Naive thymus-derived CD4-positive, alpha-beta T cell (primary cell): ENCODE measurements around the gene GABRG3. TPM values are rescaled to one million over a fixed set of nuclear protein-coding genes. Genes with fewer than 3 reads are reported as not detected.

ENCODE experiments used
- ATAC-seq: fragments of 150-1000 bp; cut with Tn5 transposase; 2 replicates; pipeline ENCODE4 v1.10.0; 2021; ENCODE audit warnings: mild to moderate bottlenecking, moderate library complexity
- CTCF ChIA-PET: fragments of 350-600 bp; sonication (Branson Sonifier 250); formaldehyde crosslinking; loops from one replicate; lab custom pipeline; 2021; ENCODE audit warnings: antibody characterized with exemption; lab: Charles Lee
- POLR2A ChIA-PET: fragments of 350-600 bp; sonication (Branson Sonifier 250); formaldehyde crosslinking; loops from one replicate; lab custom pipeline; 2021; ENCODE audit warnings: antibody characterized with exemption, inconsistent platforms; lab: Charles Lee
- DNase-seq, 9 donors: peaks; one replicate each; pipeline versions ENCODE4 v3.0.0 to v3.0.0-alpha.2; 2020 to 2022; ENCODE audit warnings: mixed read lengths in 1 of 9
- H3K27ac ChIP-seq: one replicate; pipeline ENCODE4 v1.7.0; 2013; ENCODE audit warnings: mild to moderate bottlenecking, low read depth, low read length, moderate library complexity
- H3K27me3 ChIP-seq, 2 donors: one replicate each; pipeline ENCODE4 v1.7.0; 2013; ENCODE audit warnings: low read length in 2 of 2, mild to moderate bottlenecking in 2 of 2, moderate library complexity in 2 of 2; ENCODE audit not compliant: control insufficient read depth in 2 of 2, insufficient read depth in 2 of 2
- H3K36me3 ChIP-seq, 3 experiments: 1 replicate in 2 of 3; 2 replicates in 1 of 3; pipeline ENCODE4 v1.7.0; 2013; ENCODE audit warnings: low read length in 3 of 3, mild to moderate bottlenecking in 3 of 3, moderate library complexity in 1 of 3; ENCODE audit not compliant: insufficient read depth in 3 of 3, control insufficient read depth in 2 of 3
- H3K4me1 ChIP-seq, 2 donors: one replicate each; pipeline ENCODE4 v1.7.0; 2013; ENCODE audit warnings: low read length in 2 of 2, mild to moderate bottlenecking in 2 of 2, moderate library complexity in 1 of 2; ENCODE audit not compliant: control insufficient read depth in 2 of 2, insufficient read depth in 2 of 2
- H3K4me3 ChIP-seq: 2 replicates; pipeline ENCODE4 v1.7.0; 2013; ENCODE audit warnings: mild to moderate bottlenecking, low read length
- H3K9me3 ChIP-seq, 3 experiments: 1 replicate in 2 of 3; 2 replicates in 1 of 3; pipeline ENCODE4 v1.7.0; 2013; ENCODE audit warnings: low read length in 3 of 3; ENCODE audit not compliant: control insufficient read depth in 2 of 3
- H3K27ac Mint-ChIP-seq, 9 donors: one replicate each; pipeline ENCODE4 v1.8.0; 2020 to 2022; ENCODE audit warnings: mixed read lengths in 9 of 9, mild to moderate bottlenecking in 8 of 9, moderate library complexity in 5 of 9, inconsistent platforms in 2 of 9
- H3K27me3 Mint-ChIP-seq, 5 donors: one replicate each; pipeline ENCODE4 v1.8.0; 2021 to 2022; ENCODE audit warnings: mixed read lengths in 5 of 5, mild to moderate bottlenecking in 1 of 5
- H3K36me3 Mint-ChIP-seq, 5 donors: one replicate each; pipeline ENCODE4 v1.8.0; 2020 to 2022; ENCODE audit warnings: mixed read lengths in 5 of 5, mild to moderate bottlenecking in 3 of 5, inconsistent platforms in 1 of 5
- H3K4me1 Mint-ChIP-seq, 7 donors: one replicate each; pipeline ENCODE4 v1.8.0; 2020 to 2022; ENCODE audit warnings: mixed read lengths in 7 of 7, mild to moderate bottlenecking in 3 of 7, inconsistent platforms in 1 of 7
- H3K4me3 Mint-ChIP-seq, 10 donors: one replicate each; pipeline ENCODE4 v1.8.0; 2020 to 2022; ENCODE audit warnings: mild to moderate bottlenecking in 10 of 10, mixed read lengths in 10 of 10, moderate library complexity in 6 of 10, inconsistent platforms in 2 of 10
- H3K9me3 Mint-ChIP-seq, 11 donors: one replicate each; pipeline ENCODE4 v1.8.0; 2020 to 2022; ENCODE audit warnings: mixed read lengths in 11 of 11, mild to moderate bottlenecking in 4 of 11, inconsistent platforms in 1 of 11, moderate library complexity in 1 of 11
- intact Hi-C, 2 donors: fragments of 100-400 bp; cut with micrococcal nuclease; formaldehyde crosslinking; loops; one replicate each; pipeline ENCODE4 v1.15.1; 2023
- polyA plus RNA-seq, 2 donors: library from polyadenylated mRNA; unstranded; fragments of 300-500 nt; fragmentation: Illumina TruSeq; gene quantifications; one replicate each; pipeline ENCODE4 v1.2.3, GENCODE V29; 2021
- total RNA-seq, 6 experiments: library from RNA in 5 of 6; stranded (reverse) in 5 of 6; gene quantifications; 1 replicate in 5 of 6; 2 replicates in 1 of 6; pipeline ENCODE4 v1.2.3 and lab custom pipeline; 2021 to 2026

GABRG3 gene
- total and polyA plus RNA-seq, 7 experiments from 2014 or later = not detected

- H3K4me3 Mint-ChIP-seq = no peak overlapping the region
Observed at GRCh38 chr15:26954403-26954802, 16.6 kb upstream of the GABRG3 start.

GRCh38 chr15:26967719-26968269 is 3.2 kb upstream of the GABRG3 start:
- H3K27me3 ChIP-seq = no peaks in the 10 kb centered on the region
- intact Hi-C loops = no loop called here
- no peaks in the 10 kb centered on the region for H3K9me3 ChIP-seq
- H3K4me3 ChIP-seq = no peak overlapping the region
- no peaks in the 10 kb centered on the region for H3K36me3 ChIP-seq
- ChIA-PET CTCF (no interaction called here), POLR2A (no interaction called here)
- no peaks in the 10 kb centered on the region for H3K4me1 ChIP-seq
- Mint-ChIP-seq H3K4me3 (no peak overlapping the region), H3K27me3 (peaks cover 18 to 35% (median 33%) of the 10 kb centered on the region in 5 donors), H3K27ac (no peak overlapping the region), H3K4me1 (peaks cover 0 to 4% (median 0%) of the 10 kb centered on the region in 7 donors), H3K9me3 (peaks cover 0 to 18% (median 6%) of the 10 kb centered on the region in 11 donors), H3K36me3 (no peaks in the 10 kb centered on the region)
- DNase-seq = no peak
- ATAC-seq = no peak
- H3K27ac ChIP-seq = no peak overlapping the region

More at GRCh38 chr15:26954403-26954802, 16.6 kb upstream of the GABRG3 start:
- CTCF ChIA-PET = no interaction called here
- H3K36me3 ChIP-seq = no peaks in the 10 kb centered on the region
- H3K4me1 ChIP-seq = no peaks in the 10 kb centered on the region
- H3K4me3 ChIP-seq = no peak overlapping the region
- no peaks in the 10 kb centered on the region for H3K36me3 Mint-ChIP-seq
- H3K9me3 Mint-ChIP-seq = peaks cover 0 to 24% (median 11%) of the 10 kb centered on the region in 11 donors
- intact Hi-C loops = no loop called here
- no peak for DNase-seq
- POLR2A ChIA-PET = no interaction called here
- H3K27me3 ChIP-seq = no peaks in the 10 kb centered on the region
- no peak overlapping the region for H3K27ac Mint-ChIP-seq
- ATAC-seq = no peak
- no peaks in the 10 kb centered on the region for H3K4me1 Mint-ChIP-seq
- H3K27me3 Mint-ChIP-seq = peaks cover 0 to 4% (median 0%) of the 10 kb centered on the region in 5 donors
- no peaks in the 10 kb centered on the region for H3K9me3 ChIP-seq
- H3K27ac ChIP-seq = no peak overlapping the region

GRCh38 chr15:26968806-26969205 is 2.2 kb upstream of the GABRG3 start:
- intact Hi-C loops = no loop called here
- H3K36me3 Mint-ChIP-seq = no peaks in the 10 kb centered on the region
- peaks cover 0 to 4% (median 0%) of the 10 kb centered on the region in 7 donors for H3K4me1 Mint-ChIP-seq
- no peak overlapping the region for H3K27ac Mint-ChIP-seq
- DNase-seq = no peak
- POLR2A ChIA-PET = no interaction called here
- Histone ChIP-seq H3K36me3 (no peaks in the 10 kb centered on the region), H3K27ac (no peak overlapping the region), H3K9me3 (no peaks in the 10 kb centered on the region), H3K4me3 (no peak overlapping the region), H3K27me3 (no peaks in the 10 kb centered on the region), H3K4me1 (no peaks in the 10 kb centered on the region)
- no peak overlapping the region for H3K4me3 Mint-ChIP-seq
- CTCF ChIA-PET = no interaction called here
- peaks cover 0 to 18% (median 4%) of the 10 kb centered on the region in 11 donors for H3K9me3 Mint-ChIP-seq
- H3K27me3 Mint-ChIP-seq = peaks cover 18 to 41% (median 33%) of the 10 kb centered on the region in 5 donors
- ATAC-seq = no peak

GRCh38 chr15:26971271-26972018 is 464 bp downstream of the GABRG3 start:
- no peak overlapping the region for H3K4me3 Mint-ChIP-seq
- intact Hi-C loops = no loop called here
- Histone ChIP-seq H3K9me3 (no peaks in the 10 kb centered on the region), H3K27me3 (no peaks in the 10 kb centered on the region), H3K36me3 (no peaks in the 10 kb centered on the region), H3K27ac (no peak overlapping the region), H3K4me3 (no peak overlapping the region), H3K4me1 (no peaks in the 10 kb centered on the region)
- peaks cover 0 to 18% (median 3%) of the 10 kb centered on the region in 11 donors for H3K9me3 Mint-ChIP-seq
- no peaks in the 10 kb centered on the region for H3K36me3 Mint-ChIP-seq
- POLR2A ChIA-PET = no interaction called here
- no peak for DNase-seq
- H3K4me1 Mint-ChIP-seq = peaks cover 0 to 4% (median 0%) of the 10 kb centered on the region in 7 donors
- no peak overlapping the region for H3K27ac Mint-ChIP-seq
- no peak for ATAC-seq
- CTCF ChIA-PET = no interaction called here
- peaks cover 18 to 41% (median 33%) of the 10 kb centered on the region in 5 donors for H3K27me3 Mint-ChIP-seq

GRCh38 chr15:26972636-26973035 is 1.7 kb downstream of the GABRG3 start:
- no peaks in the 10 kb centered on the region for H3K4me1 ChIP-seq
- Mint-ChIP-seq H3K4me3 (no peak overlapping the region), H3K27ac (no peak overlapping the region), H3K36me3 (no peaks in the 10 kb centered on the region), H3K27me3 (peaks cover 18 to 41% (median 33%) of the 10 kb centered on the region in 5 donors), H3K9me3 (peaks cover 0 to 18% (median 4%) of the 10 kb centered on the region in 11 donors), H3K4me1 (peaks cover 0 to 4% (median 0%) of the 10 kb centered on the region in 7 donors)
- CTCF ChIA-PET = no interaction called here
- no peaks in the 10 kb centered on the region for H3K36me3 ChIP-seq
- no peaks in the 10 kb centered on the region for H3K27me3 ChIP-seq
- no peak overlapping the region for H3K27ac ChIP-seq
- H3K4me3 ChIP-seq = no peak overlapping the region
- POLR2A ChIA-PET = no interaction called here
- DNase-seq (no peak), ATAC-seq (no peak)
- intact Hi-C loops = no loop called here
- H3K9me3 ChIP-seq = no peaks in the 10 kb centered on the region

GRCh38 chr15:26974120-26974780 is 3.3 kb downstream of the GABRG3 start:
- no peak overlapping the region for H3K4me3 Mint-ChIP-seq
- DNase-seq = no peak
- POLR2A ChIA-PET = no interaction called here

More at GRCh38 chr15:26974120-26974780, 3.3 kb downstream of the GABRG3 start:
- Mint-ChIP-seq H3K36me3 (no peaks in the 10 kb centered on the region), H3K27ac (no peak overlapping the region), H3K27me3 (peaks cover 16 to 33% (median 25%) of the 10 kb centered on the region in 5 donors), H3K9me3 (peaks cover 0 to 15% (median 4%) of the 10 kb centered on the region in 11 donors), H3K4me1 (peaks cover 0 to 4% (median 0%) of the 10 kb centered on the region in 7 donors)
- H3K9me3 ChIP-seq = no peaks in the 10 kb centered on the region
- no peaks in the 10 kb centered on the region for H3K27me3 ChIP-seq
- H3K4me3 ChIP-seq = no peak overlapping the region
- CTCF ChIA-PET = no interaction called here
- no peaks in the 10 kb centered on the region for H3K36me3 ChIP-seq
- H3K27ac ChIP-seq = no peak overlapping the region
- no peak for ATAC-seq
- intact Hi-C loops = no loop called here
- H3K4me1 ChIP-seq = no peaks in the 10 kb centered on the region
